GM18499 (cell line): ENCODE measurements around the gene KANSL1.

ENCODE experiments used
- ATAC-seq: cut with Tn5 transposase; IDR thresholded peaks from one replicate; pipeline ENCODE4 v1.9.1; 2021; ENCODE audit warnings: moderate number of reproducible peaks; ENCODE audit not compliant: insufficient read depth, unreplicated experiment

KANSL1 gene

DNA sequence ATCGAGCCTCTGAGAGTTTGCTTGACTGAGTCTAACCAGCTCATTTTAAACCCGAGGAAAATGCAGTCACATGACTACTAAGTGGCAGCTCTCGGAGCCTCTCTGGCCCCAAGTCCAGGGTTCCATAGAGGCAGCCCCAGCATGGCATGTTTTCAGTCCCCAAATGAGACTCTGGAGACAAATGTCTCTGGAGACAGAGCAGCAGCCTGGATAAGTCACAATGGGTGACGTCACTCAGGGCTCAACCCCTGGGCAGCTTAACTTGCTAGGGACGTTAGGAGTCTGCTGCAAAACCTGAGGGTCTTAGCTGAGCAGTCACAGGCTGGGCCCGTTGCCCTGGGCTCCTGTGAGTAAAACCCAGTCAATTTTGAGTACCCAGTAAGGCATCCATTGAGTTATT lies 201.1 kb downstream of the KANSL1 start:
- ATAC-seq, result no peak

DNA sequence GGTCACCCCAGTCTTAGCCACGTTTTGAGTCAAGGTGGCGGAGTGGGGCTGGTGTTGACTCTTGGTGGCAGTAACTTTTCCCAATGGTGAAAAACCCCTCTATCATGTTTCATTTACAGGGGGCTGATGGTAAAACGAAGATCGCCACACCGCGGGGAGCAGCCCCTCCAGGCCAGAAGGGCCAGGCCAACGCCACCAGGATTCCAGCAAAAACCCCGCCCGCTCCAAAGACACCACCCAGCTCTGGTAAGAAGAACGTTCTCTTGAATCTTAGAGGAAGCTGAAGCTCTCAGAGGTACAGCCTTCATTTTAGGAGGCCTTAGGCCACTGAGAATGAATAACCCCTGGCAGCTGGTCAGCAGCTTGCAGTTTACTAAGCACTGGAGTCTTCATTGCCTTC lies 201.9 kb downstream of the KANSL1 start:
- ATAC-seq, result no peak

DNA sequence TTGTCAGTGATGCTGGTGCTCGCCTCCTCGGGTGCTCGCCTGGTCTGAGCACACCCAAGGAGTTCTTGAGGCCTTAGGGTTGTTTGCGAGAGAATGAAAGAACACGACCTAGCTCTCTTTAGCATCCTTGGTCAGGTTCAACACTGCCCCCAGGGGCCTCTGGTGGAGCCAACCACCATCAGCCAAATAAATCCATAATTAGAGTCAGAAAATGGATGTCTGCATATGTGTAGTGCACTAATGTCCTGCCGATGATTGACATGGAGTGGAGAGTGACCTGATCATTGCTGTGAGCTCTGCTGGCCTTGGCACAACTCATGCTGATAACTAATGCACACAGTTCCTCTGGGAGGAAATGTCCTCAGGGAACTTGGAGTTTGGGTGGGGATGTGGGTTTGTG lies 202.3 kb downstream of the KANSL1 start:
- ATAC-seq, result no peak

GRCh38 chr17:45989759-45990158 lies 203.5 kb downstream of the KANSL1 start:
- no peak for ATAC-seq

- no peak for ATAC-seq
Observed at GRCh38 chr17:45987706-45988105, 205.5 kb downstream of the KANSL1 start.

GRCh38 chr17:45986056-45986455 lies 207.2 kb downstream of the KANSL1 start:
- ATAC-seq, result no peak

- ATAC-seq, result no peak
Observed at GRCh38 chr17:45985447-45985846, 207.8 kb downstream of the KANSL1 start.

- no peak for ATAC-seq
Observed at GRCh38 chr17:45984368-45984767, 208.9 kb downstream of the KANSL1 start.

DNA sequence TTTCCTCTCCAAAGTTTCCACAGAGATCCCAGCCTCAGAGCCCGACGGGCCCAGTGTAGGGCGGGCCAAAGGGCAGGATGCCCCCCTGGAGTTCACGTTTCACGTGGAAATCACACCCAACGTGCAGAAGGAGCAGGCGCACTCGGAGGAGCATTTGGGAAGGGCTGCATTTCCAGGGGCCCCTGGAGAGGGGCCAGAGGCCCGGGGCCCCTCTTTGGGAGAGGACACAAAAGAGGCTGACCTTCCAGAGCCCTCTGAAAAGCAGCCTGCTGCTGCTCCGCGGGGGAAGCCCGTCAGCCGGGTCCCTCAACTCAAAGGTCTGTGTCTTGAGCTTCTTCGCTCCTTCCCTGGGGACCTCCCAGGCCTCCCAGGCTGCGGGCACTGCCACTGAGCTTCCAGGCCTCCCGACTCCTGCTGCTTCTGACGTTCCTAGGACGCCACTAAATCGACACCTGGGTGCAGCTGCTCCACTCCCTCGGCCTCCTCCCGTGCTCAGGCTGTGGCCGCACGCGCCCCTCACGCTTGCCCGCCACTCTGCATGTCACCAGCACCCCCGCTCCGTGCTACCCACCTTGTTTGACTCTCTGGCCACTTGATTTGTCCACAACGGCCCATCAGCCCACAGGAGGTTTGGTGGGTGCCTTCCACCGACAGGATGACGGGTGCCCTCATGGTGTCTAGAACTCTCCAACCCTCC lies 209.5 kb downstream of the KANSL1 start:
- no peak for ATAC-seq

DNA sequence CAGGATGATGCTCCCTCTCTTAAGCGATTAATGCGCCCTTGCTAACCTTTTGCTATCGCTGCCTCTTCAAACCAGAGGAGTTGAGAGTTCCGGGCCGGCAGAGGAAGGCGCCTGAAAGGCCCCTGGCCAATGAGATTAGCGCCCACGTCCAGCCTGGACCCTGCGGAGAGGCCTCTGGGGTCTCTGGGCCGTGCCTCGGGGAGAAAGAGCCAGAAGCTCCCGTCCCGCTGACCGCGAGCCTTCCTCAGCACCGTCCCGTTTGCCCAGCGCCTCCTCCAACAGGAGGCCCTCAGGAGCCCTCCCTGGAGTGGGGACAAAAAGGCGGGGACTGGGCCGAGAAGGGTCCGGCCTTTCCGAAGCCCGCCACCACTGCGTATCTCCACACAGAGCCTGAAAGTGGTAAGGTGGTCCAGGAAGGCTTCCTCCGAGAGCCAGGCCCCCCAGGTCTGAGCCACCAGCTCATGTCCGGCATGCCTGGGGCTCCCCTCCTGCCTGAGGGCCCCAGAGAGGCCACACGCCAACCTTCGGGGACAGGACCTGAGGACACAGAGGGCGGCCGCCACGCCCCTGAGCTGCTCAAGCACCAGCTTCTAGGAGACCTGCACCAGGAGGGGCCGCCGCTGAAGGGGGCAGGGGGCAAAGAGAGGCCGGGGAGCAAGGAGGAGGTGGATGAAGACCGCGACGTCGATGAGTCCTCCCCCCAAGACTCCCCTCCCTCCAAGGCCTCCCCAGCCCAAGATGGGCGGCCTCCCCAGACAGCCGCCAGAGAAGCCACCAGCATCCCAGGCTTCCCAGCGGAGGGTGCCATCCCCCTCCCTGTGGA lies 210.2 kb downstream of the KANSL1 start:
- ATAC-seq, result no peak

DNA sequence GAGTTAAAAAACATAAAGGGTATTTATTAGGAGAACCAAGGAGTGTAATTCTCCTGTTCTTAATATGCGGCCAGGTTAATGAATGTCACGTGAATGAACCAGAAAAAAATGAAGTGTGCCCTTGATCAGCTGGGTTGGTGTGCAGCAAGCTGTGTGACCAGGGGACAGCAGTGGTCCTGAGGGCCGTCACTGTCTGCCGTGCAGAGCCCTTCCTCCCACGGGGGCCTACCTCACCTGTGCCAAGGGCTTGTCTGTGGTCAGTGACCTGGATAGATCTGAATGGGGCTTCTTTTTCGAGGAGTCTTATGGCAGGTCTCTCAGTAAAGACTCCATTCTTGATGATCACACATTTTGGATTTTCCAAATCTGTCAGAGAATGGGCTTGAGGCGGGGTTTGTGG lies 211.9 kb downstream of the KANSL1 start:
- ATAC-seq, result no peak

- no peak for ATAC-seq
Observed at GRCh38 chr17:45980855-45981254, 212.4 kb downstream of the KANSL1 start.
